HEK293 (cell line): ENCODE results near the gene TMEM128.
"Not testable (repeated sequence)": the region's sequence is repeated elsewhere in the genome, so short reads cannot be mapped to it uniquely, and the experiment has no call there.

Experiments used
- CTCF ChIA-PET: fragments of 350-600 bp; formaldehyde crosslinking; extraction: SDS; loops from one replicate; lab custom pipeline; 2021; ENCODE audit warnings: antibody characterized with exemption; lab: Yijun Ruan, JAX
- POLR2A ChIA-PET: fragments of 300-600 bp; formaldehyde crosslinking; extraction: SDS; loops from one replicate; lab custom pipeline; 2020; ENCODE audit warnings: antibody characterized with exemption, inconsistent platforms; lab: Yijun Ruan, JAX
- H3K27ac ChIP-seq: fragments of 200-500 bp; sonication (Bioruptor generic); 2 replicates; pipeline ENCODE4 v1.5.1; 2014; ENCODE audit warnings: low read depth, low read length, control low read depth, inconsistent platforms; ENCODE audit errors: extremely low read depth
- H3K36me3 ChIP-seq, 2 experiments: fragments of 200-500 bp in 1 of 2; sonication (Bioruptor generic) in 1 of 2; 1 replicate in 1 of 2; 2 replicates in 1 of 2; pipeline ENCODE4 v1.5.1; 2014 to 2017; ENCODE audit warnings: inconsistent platforms in 2 of 2, low read length in 2 of 2; ENCODE audit not compliant: control insufficient read depth in 2 of 2, insufficient read depth in 1 of 2
- H3K4me1 ChIP-seq: fragments of 200-500 bp; sonication (Bioruptor generic); 2 replicates; pipeline ENCODE4 v1.5.1; 2014; ENCODE audit warnings: mild to moderate bottlenecking, low read length, inconsistent platforms; ENCODE audit not compliant: control insufficient read depth, insufficient read depth
- H3K4me3 ChIP-seq: 2 replicates; pipeline ENCODE4 v1.5.1; 2011; ENCODE audit warnings: low read depth, mild to moderate bottlenecking, control low read depth, low read length, moderate library complexity
- H3K9me3 ChIP-seq: fragments of 200-500 bp; sonication (Bioruptor generic); 2 replicates; pipeline ENCODE4 v1.5.1; 2014; ENCODE audit warnings: low read depth, low read length, inconsistent platforms; ENCODE audit not compliant: control insufficient read depth, insufficient read depth
- ZNF211 ChIP-seq: fragments of 450-650 bp; formaldehyde crosslinking; IDR thresholded peaks from 2 replicates; pipeline ENCODE4 v1.5.1; 2016; ENCODE audit warnings: low read depth, missing biosample characterization, missing genetic modification characterization
- ZNF302 ChIP-seq: fragments of 450-650 bp; formaldehyde crosslinking; IDR thresholded peaks from 2 replicates; pipeline ENCODE4 v1.5.1; 2016; ENCODE audit warnings: missing biosample characterization, missing genetic modification characterization, low read depth
- ZNF391 ChIP-seq: fragments of 450-650 bp; formaldehyde crosslinking; IDR thresholded peaks from 2 replicates; pipeline ENCODE4 v1.5.1; 2016; ENCODE audit warnings: low read depth, missing biosample characterization, missing genetic modification characterization, borderline replicate concordance
- ZNF404 ChIP-seq: fragments of 450-650 bp; formaldehyde crosslinking; IDR thresholded peaks from 2 replicates; pipeline ENCODE4 v1.5.1; 2017; ENCODE audit warnings: missing biosample characterization, missing genetic modification characterization
- TF ChIP-seq, protein P1 (sequence below): fragments of 450-650 bp; formaldehyde crosslinking; IDR thresholded peaks from 2 replicates; pipeline ENCODE4 v1.5.1; 2016; ENCODE audit warnings: missing biosample characterization, missing genetic modification characterization

TMEM128 gene

DNA sequence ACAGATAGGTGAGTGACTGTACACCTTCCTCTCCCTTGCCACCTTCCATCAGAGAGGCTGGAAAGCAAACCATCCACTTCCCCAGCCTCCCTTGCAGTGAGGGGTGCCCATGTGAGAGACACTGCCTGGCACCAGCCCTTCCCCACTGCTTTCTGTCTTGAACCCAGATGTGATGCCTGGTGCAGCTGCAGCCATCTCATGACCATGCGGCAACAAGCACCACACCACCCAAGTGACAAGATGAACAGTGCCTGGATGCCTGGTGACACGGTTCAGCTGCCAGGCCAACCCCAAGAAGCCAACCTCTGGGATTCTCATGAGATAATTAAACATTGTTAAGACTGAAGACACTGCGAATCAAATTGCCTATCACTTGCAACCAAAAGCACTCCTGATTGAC, 52.7 kb downstream of the TMEM128 start:
- TF ChIP-seq, protein P1, sequence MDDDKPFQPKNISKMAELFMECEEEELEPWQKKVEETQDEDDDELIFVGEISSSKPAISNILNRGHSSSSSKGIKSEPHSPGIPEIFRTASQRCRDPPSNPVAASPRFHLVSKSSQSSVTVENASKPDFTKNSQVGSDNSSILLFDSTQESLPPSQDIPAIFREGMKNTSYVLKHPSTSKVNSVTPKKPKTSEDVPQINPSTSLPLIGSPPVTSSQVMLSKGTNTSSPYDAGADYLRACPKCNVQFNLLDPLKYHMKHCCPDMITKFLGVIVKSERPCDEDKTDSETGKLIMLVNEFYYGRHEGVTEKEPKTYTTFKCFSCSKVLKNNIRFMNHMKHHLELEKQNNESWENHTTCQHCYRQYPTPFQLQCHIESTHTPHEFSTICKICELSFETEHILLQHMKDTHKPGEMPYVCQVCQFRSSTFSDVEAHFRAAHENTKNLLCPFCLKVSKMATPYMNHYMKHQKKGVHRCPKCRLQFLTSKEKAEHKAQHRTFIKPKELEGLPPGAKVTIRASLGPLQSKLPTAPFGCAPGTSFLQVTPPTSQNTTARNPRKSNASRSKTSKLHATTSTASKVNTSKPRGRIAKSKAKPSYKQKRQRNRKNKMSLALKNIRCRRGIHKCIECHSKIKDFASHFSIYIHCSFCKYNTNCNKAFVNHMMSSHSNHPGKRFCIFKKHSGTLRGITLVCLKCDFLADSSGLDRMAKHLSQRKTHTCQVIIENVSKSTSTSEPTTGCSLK (tag by site-specific recombination): no peak
- TF ChIP-seq ZNF404 (no peak), ZNF391 (tag by site-specific recombination) (no peak), ZNF302 (tag by site-specific recombination) (no peak), ZNF211 (tag by site-specific recombination) (no peak)
- Histone ChIP-seq H3K4me3 (no peak overlapping the region), H3K36me3 (no peaks in the 10 kb centered on the region), H3K9me3 (no peaks in the 10 kb centered on the region), H3K4me1 (no peaks in the 10 kb centered on the region), H3K27ac (no peak overlapping the region)
- POLR2A ChIA-PET: no interaction called here
- CTCF ChIA-PET: interaction anchor here (0.7 kb wide), 1 partner anchor 586 kb away, joined by 3 read pairs; no protein-coding TSS in a partner anchor

DNA sequence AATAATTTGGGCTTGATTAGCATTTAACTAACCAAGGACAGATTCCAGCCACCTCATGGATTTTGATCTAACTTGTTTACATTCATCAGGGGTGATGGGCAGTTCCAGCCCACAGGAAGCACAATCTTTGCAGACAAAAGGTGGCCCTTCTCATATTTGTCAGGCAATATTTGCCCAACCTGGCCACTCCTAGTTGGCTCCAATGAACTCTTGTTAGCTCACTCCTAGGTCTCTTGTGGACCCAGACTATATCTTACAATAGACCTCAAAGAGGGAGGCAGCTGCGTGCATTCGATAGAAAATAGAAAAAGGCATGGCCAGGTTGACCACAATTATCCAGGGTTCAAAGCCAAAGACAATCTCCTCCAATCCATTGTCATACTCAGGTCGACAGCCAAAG, 59.5 kb downstream of the TMEM128 start:
- POLR2A ChIA-PET, H3K4me3 ChIP-seq, CTCF ChIA-PET, H3K27ac ChIP-seq, H3K9me3 ChIP-seq, H3K36me3 ChIP-seq, H3K4me1 ChIP-seq: not testable (repeated sequence)
